Nephron progenitor cell (in vitro differentiated cells): ENCODE results near the gene POFUT1.
"Not testable (repeated sequence)": the region's sequence is repeated elsewhere in the genome, so short reads cannot be mapped to it uniquely, and the experiment has no call there.

Source experiments
- DNase-seq: peaks from one replicate; pipeline ENCODE4 v3.0.0; 2021
- H3K27ac Mint-ChIP-seq: 2 replicates; pipeline ENCODE4 v1.8.0; 2021; ENCODE audit warnings: mild to moderate bottlenecking, moderate library complexity, mixed read lengths
- H3K27me3 Mint-ChIP-seq: 2 replicates; pipeline ENCODE4 v1.8.0; 2021; ENCODE audit warnings: mild to moderate bottlenecking, low read depth, mixed read lengths; ENCODE audit not compliant: poor library complexity
- H3K36me3 Mint-ChIP-seq: 2 replicates; pipeline ENCODE4 v1.8.0; 2021; ENCODE audit warnings: low read depth, mixed read lengths
- H3K4me1 Mint-ChIP-seq: 2 replicates; pipeline ENCODE4 v1.8.0; 2021; ENCODE audit warnings: mixed read lengths
- H3K4me3 Mint-ChIP-seq: 2 replicates; pipeline ENCODE4 v1.8.0; 2021; ENCODE audit warnings: mild to moderate bottlenecking, moderate library complexity, mixed read lengths
- H3K9me3 Mint-ChIP-seq: 2 replicates; pipeline ENCODE4 v1.8.0; 2021; ENCODE audit warnings: mild to moderate bottlenecking, moderate library complexity, mixed read lengths
- TF ChIP-seq, protein P1 (sequence below): fragments of 200-600 bp; sonication (generic); IDR thresholded peaks from 2 replicates; pipeline ENCODE4 v1.5.0; 2021; ENCODE audit warnings: antibody characterized with exemption

The POFUT1 gene

DNA sequence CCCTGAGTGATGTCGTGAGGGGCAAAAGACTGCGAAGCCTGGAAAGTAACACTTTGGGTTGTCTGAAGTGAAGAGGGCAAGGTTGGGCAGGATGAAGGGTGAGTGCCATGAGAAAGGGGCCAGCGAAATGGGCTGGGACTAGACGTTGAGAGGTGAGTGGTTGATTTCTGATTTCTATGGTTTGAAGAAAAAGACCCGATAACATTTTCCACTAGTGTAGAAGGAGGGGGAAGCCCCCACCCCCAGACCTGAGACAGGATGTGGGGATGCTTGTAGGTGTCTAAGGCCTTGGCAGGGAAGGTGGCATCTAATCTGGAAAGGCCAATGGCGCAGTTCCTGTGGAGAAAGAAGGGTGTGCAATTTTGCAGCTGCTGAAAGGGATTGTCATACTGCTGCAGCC lies 44.5 kb downstream of the POFUT1 start:
- no peaks in the 10 kb centered on the region for H3K36me3 Mint-ChIP-seq
- H3K9me3 Mint-ChIP-seq = no peaks in the 10 kb centered on the region
- DNase-seq = no peak
- TF ChIP-seq, protein P1, sequence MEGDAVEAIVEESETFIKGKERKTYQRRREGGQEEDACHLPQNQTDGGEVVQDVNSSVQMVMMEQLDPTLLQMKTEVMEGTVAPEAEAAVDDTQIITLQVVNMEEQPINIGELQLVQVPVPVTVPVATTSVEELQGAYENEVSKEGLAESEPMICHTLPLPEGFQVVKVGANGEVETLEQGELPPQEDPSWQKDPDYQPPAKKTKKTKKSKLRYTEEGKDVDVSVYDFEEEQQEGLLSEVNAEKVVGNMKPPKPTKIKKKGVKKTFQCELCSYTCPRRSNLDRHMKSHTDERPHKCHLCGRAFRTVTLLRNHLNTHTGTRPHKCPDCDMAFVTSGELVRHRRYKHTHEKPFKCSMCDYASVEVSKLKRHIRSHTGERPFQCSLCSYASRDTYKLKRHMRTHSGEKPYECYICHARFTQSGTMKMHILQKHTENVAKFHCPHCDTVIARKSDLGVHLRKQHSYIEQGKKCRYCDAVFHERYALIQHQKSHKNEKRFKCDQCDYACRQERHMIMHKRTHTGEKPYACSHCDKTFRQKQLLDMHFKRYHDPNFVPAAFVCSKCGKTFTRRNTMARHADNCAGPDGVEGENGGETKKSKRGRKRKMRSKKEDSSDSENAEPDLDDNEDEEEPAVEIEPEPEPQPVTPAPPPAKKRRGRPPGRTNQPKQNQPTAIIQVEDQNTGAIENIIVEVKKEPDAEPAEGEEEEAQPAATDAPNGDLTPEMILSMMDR = no peak
- H3K4me3 Mint-ChIP-seq = no peak overlapping the region
- peak overlapping the region; percentile 76 for H3K27ac Mint-ChIP-seq
- H3K4me1 Mint-ChIP-seq = no peaks in the 10 kb centered on the region
- H3K27me3 Mint-ChIP-seq = peaks cover 13% of the 10 kb centered on the region

DNA sequence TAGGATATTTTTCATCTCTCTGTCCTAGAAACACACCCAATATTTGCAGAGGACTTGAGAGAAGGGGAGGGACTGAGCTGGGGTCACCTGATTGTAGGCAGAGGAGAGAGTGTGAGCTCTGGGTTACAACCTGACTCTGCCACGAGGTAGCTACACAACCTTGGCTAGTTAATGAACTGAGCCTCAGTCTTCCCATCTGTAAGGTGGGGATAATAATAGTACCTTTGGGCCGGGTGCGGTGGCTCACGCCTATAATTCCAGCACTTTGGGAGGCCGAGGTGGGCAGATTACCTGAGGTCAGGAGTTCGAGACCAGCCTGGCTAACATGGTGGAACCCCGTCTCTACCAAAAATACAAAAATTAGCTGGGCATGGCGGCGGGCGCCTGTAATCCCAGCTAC lies 53.3 kb downstream of the POFUT1 start:
- not testable (repeated sequence) for H3K27ac Mint-ChIP-seq, H3K4me1 Mint-ChIP-seq, H3K9me3 Mint-ChIP-seq, DNase-seq, H3K27me3 Mint-ChIP-seq, H3K36me3 Mint-ChIP-seq, H3K4me3 Mint-ChIP-seq

DNA sequence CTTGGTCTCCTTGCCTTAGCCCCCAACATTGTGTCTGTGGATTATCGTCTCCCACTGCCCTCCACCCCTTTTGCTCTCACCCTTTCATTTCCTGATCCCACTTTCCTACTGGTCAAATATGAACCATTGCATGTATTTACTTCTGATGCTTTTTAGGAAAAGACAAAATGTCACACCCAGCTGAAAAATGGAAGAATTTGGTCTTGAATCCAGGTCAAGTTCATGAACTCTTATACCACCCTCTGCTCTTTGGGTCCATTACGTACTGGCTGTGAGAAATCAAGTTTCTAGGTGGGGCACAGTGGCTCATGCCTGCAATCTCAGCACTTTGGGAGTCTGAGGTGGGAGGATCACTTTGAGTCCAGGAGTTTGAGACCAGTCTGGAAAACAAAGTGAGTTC lies 54.0 kb downstream of the POFUT1 start:
- H3K27ac Mint-ChIP-seq = no peak overlapping the region
- peaks cover 7% of the 10 kb centered on the region for H3K27me3 Mint-ChIP-seq
- H3K4me3 Mint-ChIP-seq = no peak overlapping the region
- H3K36me3 Mint-ChIP-seq = no peaks in the 10 kb centered on the region
- H3K4me1 Mint-ChIP-seq = no peaks in the 10 kb centered on the region
- TF ChIP-seq, protein P1 = no peak
- no peak for DNase-seq
- no peaks in the 10 kb centered on the region for H3K9me3 Mint-ChIP-seq

DNA sequence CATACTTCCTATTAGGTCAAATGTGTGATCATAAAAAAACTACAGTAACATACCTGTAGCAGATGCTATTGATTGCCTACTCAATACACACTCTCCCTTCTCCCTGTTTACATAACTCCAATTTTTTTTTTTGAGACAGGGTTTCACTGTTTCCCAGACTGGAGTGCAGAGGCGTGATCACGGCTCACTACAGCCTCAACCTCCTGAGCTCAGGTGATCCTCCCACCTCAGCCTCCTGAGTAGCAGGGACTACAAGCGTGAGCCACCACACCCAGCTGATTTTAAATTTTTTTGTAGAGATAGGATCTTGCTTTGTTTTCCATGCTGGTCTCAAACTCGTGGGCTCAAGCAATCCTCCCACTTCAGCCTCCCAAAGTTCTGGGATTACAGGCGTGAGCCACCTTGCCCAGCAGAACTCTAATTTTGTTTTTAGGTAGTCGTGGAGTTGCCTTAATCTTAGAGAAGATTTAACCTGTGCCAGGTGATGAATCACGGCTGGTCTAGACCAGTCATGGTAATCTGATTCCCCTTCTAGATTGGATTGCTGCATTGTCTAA lies 55.8 kb downstream of the POFUT1 start:
- no peak overlapping the region for H3K27ac Mint-ChIP-seq
- H3K27me3 Mint-ChIP-seq = peaks cover 12% of the 10 kb centered on the region
- TF ChIP-seq, protein P1 = no peak
- no peaks in the 10 kb centered on the region for H3K9me3 Mint-ChIP-seq
- no peak for DNase-seq
- H3K36me3 Mint-ChIP-seq = no peaks in the 10 kb centered on the region
- H3K4me3 Mint-ChIP-seq = no peak overlapping the region
- H3K4me1 Mint-ChIP-seq = no peaks in the 10 kb centered on the region

DNA sequence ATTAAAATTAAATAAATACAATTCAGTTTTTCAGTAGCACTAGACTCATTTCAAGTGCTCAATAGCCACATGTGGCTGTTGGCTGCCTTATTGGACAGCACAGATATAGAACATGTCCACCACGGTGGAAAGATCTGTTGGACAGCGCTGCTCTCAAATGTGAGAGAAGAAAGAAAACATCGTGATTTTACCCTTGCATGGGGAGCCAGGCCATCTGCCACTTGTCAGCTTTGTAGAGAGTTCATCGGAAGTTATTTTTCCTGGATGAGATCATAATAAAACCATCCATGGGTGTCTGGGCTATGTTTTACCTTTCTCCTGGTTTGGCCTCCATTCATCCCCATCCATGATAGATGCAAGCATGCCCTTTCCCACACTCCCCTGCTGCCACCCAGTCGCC lies 63.9 kb downstream of the POFUT1 start:
- H3K4me1 Mint-ChIP-seq = peaks cover 12% of the 10 kb centered on the region
- TF ChIP-seq, protein P1 = no peak
- no peak overlapping the region for H3K4me3 Mint-ChIP-seq
- H3K9me3 Mint-ChIP-seq = peaks cover 14% of the 10 kb centered on the region
- H3K27ac Mint-ChIP-seq = no peak overlapping the region
- H3K27me3 Mint-ChIP-seq = peaks cover 9% of the 10 kb centered on the region
- no peak for DNase-seq
- H3K36me3 Mint-ChIP-seq = no peaks in the 10 kb centered on the region

DNA sequence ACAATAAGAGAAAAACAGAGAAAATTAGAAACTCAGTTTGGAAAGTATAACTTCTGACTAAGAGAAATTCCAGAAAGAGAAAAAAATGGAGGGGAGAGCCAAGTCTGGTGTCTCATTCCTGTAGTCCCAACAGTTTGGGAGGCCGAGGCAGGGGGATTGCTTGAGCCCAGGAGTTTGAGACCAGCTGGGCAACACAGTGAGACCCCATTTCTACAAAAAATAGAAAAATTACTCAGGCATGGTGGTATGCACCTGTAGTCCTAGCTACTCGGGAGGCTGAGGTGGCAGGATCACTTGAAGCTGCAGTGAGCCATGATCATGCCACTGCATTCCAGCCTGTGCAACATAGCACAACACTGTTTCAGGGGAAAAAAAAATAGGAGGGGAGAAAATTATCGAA lies 66.7 kb downstream of the POFUT1 start:
- no peak for DNase-seq
- Mint-ChIP-seq H3K4me3 (no peak overlapping the region), H3K27ac (no peak overlapping the region)

DNA sequence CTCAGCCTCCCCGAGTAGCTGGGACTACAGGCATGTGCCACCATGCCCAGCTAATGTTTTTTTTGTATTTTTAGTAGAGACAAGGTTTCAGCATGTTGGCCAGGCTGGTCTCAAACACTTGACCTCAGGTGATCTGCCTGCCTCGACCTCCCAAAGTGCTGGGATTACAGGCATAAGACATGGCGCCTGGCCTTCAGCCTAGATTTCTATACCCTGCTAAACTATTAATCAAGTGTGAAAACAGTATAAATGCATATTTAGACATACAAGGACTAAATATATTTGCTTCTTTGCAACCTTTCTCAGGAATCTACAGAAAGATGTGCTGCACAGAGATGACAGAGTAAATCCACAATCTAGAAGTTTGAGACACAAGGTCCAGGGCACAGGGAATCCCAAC lies 67.5 kb downstream of the POFUT1 start:
- not testable (repeated sequence) for H3K4me3 Mint-ChIP-seq, H3K27ac Mint-ChIP-seq, H3K36me3 Mint-ChIP-seq, H3K27me3 Mint-ChIP-seq, DNase-seq
- peaks cover 14% of the 10 kb centered on the region for H3K9me3 Mint-ChIP-seq
- peaks cover 21% of the 10 kb centered on the region for H3K4me1 Mint-ChIP-seq

More for the DNA sequence above, 66.7 kb downstream of the POFUT1 start:
- H3K36me3 Mint-ChIP-seq = no peaks in the 10 kb centered on the region
- H3K9me3 Mint-ChIP-seq = peaks cover 14% of the 10 kb centered on the region
- peaks cover 21% of the 10 kb centered on the region for H3K4me1 Mint-ChIP-seq
- H3K27me3 Mint-ChIP-seq = peaks cover 5% of the 10 kb centered on the region
- TF ChIP-seq, protein P1 = no peak
